ENCODE measurements around the gene FBXW4.

Gene FBXW4

DNA sequence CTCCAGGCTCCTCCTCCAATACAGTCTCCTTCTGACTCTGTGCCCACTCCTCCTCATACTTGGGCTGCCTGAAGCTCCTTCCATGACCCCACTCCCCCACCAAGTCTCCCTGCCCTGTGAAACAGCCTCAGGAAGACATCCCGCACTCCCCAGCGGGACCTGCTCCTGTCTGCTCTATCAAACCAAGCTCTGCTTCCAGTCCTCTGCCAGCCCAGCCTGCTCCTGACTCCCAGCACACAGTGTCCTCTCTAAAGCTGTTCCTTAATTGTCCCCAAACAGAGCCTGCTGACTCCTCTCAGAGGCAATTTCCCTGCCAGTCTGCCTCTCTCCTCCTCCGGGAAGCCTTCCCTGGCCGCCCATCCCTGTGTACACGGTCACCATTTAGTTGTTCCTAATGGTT, 116.8 kb downstream of the FBXW4 start:
- DNase-seq = no peak

DNA sequence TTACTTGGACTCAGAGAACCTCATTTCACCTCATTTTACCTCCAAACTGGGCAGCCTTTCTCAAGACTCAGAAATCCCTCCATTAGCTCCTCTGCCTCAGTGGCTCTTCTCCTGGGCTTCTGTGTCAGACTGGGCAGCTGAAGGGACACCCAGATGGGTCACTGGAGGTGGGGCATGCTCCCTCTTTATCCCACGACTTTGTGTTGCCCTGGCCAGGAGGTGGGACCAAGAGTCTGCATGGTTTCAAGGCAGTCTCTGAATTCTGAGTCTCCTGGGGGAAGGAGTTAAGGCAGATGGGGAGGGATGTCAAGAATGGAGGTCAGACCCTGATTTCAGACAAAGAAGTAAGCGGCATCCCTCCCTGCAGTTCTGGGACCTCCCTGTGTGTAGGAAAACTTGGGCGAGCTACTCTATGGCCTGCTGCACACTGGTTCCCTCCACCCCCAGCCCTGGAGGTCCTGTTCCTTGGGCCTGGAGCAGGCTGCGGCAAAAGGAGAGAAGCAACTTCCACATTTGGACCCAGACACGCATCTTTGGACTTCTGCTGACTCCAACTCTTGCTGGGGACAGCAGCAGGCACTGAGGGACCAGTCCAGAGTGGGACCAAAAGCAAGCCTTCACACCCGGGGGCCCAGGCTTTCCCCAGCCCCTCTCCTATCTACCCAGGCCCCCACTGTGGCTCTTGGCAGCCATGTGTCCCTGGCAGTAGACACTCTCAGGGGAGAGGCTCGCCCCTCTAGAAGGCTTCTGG, 117.7 kb downstream of the FBXW4 start:
- DNase-seq = no peak

DNA sequence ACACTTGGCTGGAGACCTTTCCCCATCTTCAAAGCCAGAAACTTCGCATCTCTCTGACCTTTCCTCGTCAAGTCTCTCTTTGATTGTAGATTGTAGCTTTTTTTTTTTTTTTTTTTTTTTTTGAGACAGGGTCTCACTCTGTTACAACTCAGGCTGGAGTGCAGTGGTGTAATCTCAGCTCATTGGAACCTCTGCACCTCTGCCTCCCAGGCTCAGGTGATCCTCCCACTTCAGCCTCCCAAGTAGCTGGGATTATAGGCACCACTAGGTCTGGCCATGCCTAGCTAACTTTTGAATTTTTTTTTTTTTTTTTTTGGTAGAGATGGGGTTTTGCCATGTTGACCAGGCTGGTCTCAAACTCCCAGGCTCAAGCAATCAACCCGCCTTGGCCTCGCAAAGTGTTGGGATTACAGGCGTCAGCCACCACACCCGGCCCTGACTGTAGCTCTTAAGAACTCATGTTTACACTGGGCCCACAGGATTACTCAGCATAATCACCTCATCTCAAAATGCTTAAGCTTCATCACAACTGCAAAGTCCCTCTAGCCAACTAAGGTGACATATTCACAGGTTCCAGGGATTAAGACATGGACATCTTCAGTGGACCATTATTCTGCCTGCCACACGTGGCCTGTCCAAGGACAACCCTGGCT, 118.6 kb downstream of the FBXW4 start:
- no peak for DNase-seq

DNA sequence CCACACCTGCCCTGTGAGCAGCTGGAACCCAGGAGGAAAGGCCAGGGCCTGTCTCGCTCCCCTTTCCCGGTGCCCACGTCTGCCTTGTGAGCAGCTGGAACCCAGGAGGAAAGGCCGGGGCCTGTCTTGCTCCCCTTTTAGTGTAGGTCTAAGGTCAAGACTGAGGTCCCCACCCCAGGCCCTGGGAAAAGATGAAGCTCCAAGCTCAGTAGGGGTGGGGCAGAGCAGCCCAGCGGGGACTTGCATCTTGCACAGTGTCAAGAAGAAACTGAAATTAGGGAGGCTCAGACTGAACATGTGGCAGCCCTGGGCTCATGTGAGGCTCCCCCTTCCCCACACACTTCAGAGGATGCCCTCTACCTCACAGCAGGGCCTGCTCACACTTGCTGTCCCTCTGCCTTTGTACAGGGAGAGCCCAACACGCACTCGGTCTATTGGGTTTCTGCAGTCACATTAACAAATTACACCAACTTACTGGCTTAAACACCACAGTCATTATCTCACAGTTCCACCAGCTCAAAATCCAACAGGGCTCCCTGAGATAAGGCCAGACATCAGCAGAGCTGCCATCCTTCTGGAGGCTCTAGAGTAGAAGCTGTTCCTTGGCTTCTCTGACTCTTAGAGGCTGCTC, 119.3 kb downstream of the FBXW4 start:
- DNase-seq = no peak

DNA sequence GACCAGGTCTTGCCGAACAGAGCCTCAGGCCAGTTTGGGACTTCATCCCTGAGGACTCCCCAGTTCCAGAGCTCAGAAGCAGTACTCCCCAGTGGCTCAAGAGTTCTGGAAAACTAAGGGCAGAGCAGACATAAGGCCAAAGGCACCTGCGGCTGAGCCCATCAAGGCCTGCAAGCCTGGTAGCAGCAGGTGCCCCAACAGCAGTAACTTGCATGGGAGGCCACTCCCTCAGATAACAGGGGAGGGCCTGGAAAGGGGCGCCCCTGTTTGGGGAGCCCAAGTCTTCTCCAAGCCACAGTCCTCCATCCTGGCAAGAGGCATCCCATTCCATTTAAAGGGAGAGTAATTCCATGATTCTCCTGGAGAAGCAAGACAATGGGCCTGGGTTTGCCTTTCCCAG, 119.9 kb downstream of the FBXW4 start:
- no peak for DNase-seq

DNA sequence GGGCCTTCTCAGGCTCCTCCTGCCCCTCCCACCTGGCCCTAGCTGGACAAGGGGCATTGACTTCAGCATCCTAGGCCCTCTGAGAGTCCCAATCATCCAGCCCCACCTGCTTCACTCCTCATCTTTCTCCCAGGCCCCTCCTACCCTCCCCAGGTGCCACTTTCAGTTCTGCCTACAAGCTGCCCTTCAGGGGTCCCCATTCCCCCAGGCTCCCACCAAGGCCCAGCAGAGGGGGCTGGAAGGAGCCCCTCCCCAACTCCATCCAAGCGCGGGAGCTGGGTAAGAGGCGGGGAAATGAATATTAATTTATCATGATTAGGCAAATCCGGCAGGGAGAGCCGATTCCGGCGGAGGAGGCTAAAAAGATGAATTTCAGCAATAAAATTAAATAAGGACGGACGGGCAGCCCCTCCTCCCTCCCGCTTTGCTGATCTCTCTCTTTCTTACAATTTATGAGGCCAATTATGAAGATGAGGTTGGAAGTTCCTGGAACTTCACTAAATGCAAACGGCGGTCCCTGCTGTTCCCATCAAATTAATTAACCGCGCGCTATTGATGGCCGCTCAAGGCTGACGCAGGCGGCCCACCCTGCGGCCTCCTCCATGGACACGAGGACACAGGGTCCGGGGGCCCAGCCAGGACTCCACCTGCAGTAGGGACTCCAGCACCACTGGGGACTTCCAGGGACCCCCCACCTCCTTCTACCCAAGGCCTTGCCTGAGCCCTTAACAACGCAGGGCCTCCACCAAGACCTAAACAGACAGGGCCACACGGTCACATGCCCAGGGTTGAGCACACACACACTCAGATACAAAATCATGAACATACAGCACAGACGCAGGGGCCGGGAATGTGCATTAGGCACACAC, 120.9 kb downstream of the FBXW4 start:
- DNase-seq = no peak

DNA sequence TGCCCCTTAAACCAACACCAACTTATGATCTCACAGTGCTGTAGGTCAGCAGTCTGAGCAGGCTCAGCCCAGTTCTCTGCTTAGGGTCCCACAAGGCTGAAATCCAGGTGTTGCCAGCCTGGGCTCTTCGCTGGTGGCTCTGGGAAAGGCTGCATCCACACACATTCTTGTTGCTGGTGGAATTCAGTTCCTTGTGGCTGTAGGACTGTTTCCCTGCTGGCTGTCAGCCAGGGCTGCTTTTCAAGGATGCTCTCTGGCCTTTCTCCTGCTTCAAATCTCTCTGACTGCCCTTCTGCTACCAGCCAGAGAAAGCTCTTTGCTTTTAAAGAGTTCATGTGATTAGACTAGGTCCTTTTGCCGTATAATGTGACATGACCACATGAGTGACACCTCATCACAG, 122.2 kb downstream of the FBXW4 start:
- DNase-seq = no peak

DNA sequence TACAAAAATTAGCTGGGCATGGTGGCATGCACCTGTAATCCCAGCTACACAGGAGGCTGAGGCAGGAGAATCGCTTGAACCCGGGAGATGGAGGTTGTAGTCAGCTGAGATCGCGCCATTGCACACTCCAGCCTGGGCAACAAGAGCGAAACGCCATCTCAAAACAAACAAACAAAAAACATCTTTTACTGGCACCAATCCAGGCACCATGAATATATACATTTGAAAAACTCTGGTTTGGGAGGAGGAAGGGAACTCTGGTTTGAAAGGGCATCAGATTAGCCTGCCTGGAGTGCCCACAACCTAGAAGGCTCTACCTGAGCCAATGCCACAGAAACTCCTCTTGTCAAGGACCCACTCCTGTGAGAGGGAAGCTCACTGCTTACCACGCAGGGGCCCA, 122.8 kb downstream of the FBXW4 start:
- no peak for DNase-seq

DNA sequence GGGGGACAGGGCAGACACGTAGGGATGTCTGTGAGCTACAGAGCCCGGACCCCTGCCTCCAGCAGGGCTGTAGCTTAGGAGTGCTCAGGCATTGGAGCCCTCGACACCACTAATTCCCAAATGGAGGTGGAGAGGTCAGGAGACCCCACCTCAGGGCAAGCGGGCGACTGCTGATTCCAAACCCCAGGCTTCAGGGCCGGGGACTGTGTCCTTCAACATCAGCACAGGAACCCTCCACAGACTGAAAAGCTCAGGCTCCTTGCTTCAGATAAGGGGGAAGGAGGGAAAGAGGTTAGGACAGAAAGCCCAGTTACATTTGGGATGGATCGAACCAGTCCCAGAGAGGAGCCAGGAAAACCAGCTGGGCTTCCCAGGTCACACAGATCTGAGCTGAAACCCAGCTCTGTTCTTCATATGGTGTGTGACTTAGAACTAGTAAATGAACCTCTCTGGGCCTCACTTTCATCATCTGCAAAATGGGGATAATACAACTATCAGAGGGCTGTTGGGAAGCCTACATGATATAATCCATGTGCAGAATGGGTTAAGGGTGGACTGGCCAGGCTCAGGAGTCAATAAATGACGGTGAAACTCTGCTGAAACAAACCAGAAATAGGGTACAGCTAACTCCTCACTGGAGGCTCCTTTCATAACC, 123.6 kb downstream of the FBXW4 start:
- DNase-seq = no peak

DNA sequence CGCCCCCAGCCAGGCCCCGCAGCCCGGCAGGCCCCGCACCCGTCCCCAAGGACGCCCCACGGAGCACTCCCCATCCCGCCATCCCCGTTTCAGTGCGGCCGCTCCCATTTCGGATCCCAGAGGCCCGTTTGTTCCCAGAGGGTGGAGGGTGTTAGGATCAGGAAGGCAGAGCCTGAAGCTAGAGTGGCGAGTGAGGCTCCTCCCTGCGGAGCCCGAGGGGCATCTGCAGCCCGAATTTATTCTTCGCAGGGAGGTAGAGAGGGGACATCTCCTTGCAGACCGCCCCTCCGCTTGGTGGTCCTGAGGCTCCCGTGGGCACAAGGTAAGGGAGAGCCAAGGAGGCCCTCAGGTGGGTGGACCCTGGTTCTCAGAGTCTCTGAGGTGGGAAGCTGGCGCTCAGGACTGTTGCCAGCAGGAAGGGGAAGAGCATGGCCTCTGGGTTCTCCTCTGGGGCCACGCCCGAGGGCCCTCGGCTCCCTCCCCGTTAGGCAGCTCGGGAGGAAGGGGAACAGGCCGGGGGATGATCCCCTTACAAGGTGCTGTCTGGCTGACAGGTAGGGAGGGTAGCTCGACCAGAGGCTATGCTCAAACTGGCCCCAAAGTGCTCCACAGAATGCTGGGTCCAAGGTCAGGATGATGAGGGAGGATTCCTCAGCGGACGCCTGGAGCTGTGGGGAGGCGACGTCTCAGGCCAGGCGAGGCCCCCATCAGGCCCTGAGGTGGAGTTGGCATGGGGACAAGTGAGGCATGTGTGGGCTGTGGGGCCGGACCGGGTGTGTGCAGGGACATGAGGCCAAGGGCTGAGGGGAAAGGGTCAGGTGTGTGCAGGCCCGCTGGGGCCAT, 124.3 kb downstream of the FBXW4 start:
- DNase-seq = no peak

DNA sequence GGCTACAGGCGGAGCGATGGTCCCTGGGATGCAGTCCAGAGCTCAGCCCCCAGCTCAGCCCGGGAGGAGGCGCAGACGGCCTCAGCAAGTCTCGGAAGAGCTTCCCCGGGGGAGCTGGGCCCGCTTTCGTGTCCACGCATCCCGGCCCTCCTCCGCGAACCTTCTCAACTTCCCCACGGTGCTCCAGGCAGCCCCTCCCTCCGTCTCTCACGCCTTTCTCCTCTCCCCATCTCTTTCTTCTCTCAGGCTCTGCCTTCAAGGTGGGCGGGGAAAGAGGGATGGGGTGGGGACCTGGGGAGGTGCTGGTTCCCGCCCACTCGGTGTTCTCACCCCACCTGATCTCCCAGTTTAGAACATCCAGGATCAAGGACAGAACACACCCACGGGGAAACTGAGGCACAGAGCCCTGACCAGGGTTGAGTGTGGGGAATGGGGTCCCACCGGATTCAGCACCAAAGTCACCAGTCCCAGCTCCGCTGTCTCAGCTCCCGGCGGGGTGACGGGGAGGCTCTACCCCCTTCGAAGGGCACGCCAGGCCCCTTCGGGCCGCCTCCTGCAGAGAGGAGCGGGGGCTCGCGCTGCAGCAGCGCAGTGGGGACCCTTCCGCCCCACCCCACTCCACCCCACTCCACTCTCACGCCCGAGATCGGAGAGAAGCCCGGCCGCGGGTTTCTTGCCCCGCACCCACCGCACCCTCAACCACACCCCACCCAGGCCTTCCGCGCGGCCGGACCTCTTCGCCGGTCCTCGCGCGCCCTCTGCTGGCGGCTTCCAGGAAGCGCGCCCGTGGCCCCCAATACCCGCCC, 125.1 kb downstream of the FBXW4 start:
- peak; percentile 14 for DNase-seq

DNA sequence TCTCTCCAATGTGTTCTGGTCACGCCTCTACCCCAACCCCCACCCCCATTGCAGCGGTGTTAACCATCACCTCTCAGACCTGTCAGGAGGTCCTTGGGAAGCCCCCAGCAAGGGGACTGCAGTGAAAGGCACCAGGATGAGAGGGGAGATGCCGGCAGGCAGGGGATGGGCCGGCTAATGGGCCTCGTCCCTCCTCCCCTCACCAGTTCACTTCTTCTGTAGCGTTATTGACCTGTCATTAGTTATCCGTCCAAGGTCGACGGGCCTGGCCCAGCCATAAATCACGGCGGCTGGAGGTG, 125.7 kb downstream of the FBXW4 start:
- DNase-seq = no peak

DNA sequence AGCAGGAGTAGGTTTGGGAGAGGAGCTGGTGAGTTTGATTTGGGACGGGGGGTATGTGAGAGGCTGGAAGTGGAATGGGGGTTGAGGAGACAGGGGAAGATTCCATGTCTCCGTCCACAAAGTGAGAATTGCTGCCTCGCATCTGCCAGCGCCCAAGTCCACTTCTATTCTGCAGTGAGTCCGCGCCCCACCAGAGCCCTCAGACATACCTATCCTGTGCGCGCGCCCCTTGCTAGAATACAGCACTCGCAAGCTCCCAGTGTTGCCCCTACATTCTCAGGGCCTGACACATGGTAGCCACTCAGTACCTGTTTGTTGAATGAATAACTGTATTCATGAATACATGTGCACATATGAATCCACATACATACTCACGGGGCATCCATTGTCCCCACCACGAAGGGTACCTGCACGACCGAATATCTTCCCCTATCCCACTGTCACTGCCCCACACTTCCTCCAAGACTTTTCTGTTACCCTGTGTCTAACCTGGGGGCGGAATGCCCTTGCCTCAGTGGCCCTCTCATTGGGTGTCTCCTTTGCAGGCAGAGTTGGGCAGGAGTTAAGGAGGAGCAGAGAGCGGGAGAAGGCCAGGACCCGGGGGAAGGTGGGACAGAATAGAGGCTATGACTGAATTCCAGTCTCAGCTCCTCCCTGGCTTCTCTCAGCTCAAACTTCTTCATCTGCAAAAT, 126.8 kb downstream of the FBXW4 start:
- no peak for DNase-seq

DNA sequence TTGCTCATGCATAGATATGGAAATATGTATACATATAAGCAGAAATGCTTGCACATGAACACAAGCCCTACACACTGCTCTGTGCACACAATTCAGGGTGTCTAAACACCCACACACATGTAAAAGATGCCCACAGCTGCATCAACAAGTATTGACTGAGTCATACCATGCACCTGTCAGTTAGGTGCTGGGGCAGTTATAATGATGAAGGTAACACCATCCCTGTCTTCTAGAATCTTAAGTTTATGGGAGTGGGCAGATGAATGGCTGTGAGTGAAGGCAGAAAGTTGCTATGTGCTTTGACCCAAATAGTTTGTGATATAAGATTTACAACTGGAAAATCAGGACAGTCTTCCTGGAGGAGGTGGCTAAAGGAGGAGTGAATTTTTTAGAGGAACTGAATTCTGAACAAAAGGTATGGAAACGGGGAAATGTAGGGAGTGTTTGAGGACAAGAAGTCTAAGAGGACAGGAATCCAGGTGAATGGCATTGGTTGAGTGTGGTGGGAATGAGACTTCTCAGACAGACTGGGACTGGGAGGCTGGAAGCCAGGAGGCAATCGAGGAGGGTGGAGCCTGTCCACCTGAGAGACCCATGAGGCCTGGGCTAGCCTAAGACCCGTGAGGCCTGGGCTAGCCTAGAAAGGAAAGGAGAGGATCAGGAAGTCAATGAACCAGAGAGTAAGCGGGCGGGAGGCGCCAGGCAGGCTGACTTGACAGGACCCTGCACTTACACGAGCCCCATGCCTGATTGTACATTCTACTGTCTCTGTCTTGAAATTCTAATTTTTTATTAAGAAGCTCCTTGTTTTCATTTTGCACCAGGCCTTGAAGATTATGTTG, 127.6 kb downstream of the FBXW4 start:
- no peak for DNase-seq

DNA sequence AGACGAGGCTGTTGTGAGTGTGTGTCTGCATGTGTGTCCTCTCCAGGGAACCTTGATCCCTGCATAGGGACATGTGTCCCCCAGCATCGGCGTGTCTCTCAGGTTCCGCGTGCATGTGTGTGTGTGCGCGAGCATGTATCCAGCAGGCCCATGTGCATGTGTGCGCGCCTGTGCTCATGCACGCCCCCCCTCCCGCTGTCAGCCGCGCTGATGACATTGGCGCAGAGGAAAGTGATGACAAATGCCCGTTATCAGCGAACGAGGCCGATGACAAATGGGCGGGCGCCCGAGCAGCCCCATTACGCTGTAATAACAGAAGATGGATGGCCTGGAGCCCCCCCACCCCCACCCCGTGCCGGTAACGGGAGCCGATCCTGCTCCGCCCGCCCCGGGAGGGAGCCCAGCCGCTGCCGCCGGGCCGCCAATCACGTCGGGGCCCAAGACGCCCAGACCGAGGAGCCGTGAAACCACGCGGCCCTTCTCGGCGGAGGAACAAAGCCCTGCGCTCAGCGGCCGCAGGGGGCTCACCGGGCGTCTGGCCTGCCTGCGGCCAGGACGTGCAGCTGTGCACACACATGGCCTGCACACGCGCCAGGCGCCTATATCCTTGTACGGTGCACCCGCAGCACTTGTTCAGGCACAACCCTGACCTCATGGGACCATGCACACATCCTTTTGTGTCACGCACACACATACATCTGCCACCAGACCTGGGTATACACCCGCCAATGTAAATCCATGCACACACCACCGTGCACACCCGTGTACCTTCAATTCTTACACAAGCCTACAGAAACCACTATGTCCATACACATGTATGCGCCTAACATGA, 128.4 kb downstream of the FBXW4 start:
- peak; percentile 19 for DNase-seq

DNA sequence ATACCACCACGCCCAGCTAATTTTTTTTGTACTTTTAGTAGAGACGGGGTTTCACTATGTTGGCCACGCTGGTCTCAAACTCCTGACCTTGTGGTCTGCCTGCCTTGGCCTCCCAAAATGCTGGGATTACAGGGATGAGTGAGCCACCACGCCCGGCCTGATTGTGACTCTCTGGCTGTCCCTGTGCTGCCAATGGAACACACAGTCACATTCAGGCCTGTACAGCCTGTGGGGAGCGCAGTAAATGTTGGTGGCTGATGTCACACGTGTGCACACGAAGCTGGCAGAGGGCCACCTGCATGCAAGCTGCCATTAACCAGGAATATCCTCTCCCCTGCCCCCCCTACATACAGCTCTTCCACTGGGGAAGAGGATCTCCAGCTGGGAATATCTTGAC, 129.0 kb downstream of the FBXW4 start:
- no peak for DNase-seq

DNA sequence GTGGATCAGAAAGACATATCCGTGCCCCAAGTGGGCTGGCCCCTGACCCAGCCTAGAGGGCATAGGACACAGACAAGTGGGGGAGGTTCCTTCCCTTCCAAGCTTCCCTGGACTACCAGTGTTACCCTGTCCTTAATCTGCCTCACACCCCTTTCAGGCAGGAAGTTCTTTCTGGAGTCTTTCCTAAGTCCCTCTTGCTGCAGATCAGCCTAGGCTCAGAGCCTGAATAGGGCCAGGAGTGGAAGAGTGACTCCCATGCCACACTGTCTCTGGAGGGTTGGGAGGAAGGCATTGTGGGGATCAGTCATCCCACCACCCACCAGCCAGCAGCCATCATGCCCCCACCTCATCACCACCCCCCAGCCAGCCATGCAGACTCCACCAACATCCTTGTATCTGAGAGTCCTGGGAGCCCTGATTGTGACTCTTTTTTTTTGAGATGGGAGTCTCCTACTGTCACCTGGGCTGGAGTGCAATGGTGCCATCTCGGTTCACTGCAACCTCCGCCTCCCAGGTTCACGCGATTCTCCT, 129.5 kb downstream of the FBXW4 start:
- DNase-seq = no peak

DNA sequence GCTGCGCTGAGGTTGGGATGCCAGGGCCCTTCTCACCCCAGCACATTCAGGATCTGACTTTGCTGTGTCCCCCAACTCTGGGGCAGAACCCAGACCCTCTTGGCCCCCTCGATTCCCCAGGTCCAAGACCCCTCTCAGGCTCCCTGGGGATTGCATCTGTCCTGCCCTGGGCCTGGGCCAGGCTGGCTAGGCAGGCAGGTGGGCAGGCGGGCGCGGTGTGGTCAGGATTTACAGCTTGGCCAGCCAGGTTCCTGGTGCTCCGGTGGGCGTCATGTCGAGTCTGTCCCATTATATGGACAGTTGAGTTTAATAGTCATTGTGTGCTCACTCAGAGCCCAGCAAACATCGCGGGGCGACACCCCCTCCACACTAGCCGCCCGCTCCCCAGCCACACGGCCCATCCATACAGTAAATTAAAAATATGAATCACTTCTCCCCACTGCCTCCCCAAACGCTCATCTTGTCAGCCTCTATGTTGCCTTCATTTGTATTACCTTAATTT, 130.4 kb downstream of the FBXW4 start:
- no peak for DNase-seq
